ENCODE data around the gene CLEC16A. TPM values are rescaled to one million over a fixed set of nuclear protein-coding genes. Genes with fewer than 3 reads are reported as not detected.

Gene CLEC16A
- total RNA-seq, 1 donor from 2014 or later, result 58.1 TPM

DNA sequence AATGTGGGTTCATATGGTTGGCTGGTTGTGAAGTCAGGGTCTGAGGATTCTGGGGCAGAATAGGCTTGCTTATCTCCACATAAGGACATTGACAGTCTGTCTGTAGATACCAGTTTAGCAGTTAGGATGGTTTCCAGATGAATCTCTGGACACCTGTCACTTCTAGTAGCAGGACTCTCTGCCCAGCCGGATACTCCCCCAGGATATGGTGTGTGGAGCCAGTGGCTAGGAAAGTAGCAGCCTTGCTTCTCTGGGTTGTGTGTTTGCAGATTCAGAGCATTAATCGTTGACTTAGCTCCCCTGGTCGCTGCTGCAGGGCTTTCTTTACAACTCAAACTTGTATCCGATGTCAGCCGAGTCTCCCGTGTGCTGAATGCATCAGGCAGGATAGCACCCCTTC, 45.2 kb downstream of the CLEC16A start:
- H3K9me3 Mint-ChIP-seq (ENCODE audit: unreplicated experiment), result no peaks in the 10 kb centered on the region
- H3K36me3 Mint-ChIP-seq (ENCODE audit: low read depth, unreplicated experiment), result peaks cover 49% of the 10 kb centered on the region
- peaks cover under 1% of the 10 kb centered on the region for H3K4me1 Mint-ChIP-seq (ENCODE audit: unreplicated experiment)
- no peak overlapping the region for H3K4me3 Mint-ChIP-seq (ENCODE audit: unreplicated experiment)
- TF ChIP-seq, protein P1, sequence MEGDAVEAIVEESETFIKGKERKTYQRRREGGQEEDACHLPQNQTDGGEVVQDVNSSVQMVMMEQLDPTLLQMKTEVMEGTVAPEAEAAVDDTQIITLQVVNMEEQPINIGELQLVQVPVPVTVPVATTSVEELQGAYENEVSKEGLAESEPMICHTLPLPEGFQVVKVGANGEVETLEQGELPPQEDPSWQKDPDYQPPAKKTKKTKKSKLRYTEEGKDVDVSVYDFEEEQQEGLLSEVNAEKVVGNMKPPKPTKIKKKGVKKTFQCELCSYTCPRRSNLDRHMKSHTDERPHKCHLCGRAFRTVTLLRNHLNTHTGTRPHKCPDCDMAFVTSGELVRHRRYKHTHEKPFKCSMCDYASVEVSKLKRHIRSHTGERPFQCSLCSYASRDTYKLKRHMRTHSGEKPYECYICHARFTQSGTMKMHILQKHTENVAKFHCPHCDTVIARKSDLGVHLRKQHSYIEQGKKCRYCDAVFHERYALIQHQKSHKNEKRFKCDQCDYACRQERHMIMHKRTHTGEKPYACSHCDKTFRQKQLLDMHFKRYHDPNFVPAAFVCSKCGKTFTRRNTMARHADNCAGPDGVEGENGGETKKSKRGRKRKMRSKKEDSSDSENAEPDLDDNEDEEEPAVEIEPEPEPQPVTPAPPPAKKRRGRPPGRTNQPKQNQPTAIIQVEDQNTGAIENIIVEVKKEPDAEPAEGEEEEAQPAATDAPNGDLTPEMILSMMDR (IDR thresholded peaks at IDR 0.05; ENCODE audit: unreplicated experiment), result no peak
- H3K27ac Mint-ChIP-seq (ENCODE audit: unreplicated experiment), result no peak overlapping the region
- no peaks in the 10 kb centered on the region for H3K27me3 Mint-ChIP-seq (ENCODE audit: unreplicated experiment)
- DNase-seq (ENCODE audit: low spot score), result no peak

DNA sequence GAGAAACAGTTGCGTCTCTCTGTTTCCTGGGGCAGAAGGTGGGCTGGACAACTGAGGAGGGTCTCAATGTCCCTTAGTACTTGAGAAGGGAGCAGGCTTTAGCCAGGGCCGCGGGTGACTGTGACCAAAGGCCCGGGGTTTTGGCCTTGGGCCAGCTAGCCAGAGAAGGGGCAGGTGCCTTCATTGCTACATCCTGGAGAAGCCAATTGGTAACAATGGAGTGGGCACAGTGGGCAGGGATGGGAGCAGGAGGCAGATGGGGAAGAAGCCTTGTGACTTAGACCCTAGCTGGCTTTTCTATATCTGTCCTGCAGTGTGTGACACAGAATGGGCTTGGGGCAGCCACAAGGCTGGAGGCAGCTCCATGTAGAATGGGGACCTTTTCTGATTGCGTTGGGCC, 46.0 kb downstream of the CLEC16A start:
- Mint-ChIP-seq H3K4me3 (ENCODE audit: unreplicated experiment) (no peak overlapping the region), H3K4me1 (ENCODE audit: unreplicated experiment) (peaks cover 2% of the 10 kb centered on the region), H3K27ac (ENCODE audit: unreplicated experiment) (no peak overlapping the region), H3K9me3 (ENCODE audit: unreplicated experiment) (no peaks in the 10 kb centered on the region), H3K27me3 (ENCODE audit: unreplicated experiment) (no peaks in the 10 kb centered on the region), H3K36me3 (ENCODE audit: low read depth, unreplicated experiment) (peaks cover 50% of the 10 kb centered on the region)
- TF ChIP-seq, protein P1 (IDR thresholded peaks at IDR 0.05; ENCODE audit: unreplicated experiment), result no peak
- no peak for DNase-seq (ENCODE audit: low spot score)

DNA sequence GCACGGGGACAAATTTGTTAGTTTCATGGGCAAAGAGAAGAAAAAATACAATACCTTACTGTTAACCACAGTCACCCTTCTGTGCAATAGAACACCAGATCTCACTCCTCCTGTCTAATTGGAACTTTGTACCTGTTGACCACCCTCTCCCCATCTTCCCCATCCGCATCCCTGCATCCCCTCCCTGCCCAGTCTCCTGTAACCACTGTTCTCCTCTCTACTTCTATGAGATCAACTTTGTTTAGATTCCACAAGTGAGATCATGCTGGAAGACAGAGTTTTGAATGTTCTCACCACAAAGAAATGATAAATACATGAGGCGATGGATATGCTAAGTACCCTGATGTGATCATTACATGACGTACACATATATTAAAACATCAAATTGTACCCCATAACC, 47.7 kb downstream of the CLEC16A start:
- Mint-ChIP-seq H3K36me3 (ENCODE audit: low read depth, unreplicated experiment) (peaks cover 53% of the 10 kb centered on the region), H3K27ac (ENCODE audit: unreplicated experiment) (no peak overlapping the region), H3K9me3 (ENCODE audit: unreplicated experiment) (no peaks in the 10 kb centered on the region), H3K4me3 (ENCODE audit: unreplicated experiment) (peak overlapping the region; percentile 54), H3K27me3 (ENCODE audit: unreplicated experiment) (peaks cover 2% of the 10 kb centered on the region), H3K4me1 (ENCODE audit: unreplicated experiment) (peaks cover 2% of the 10 kb centered on the region)
- no peak for DNase-seq (ENCODE audit: low spot score)
- TF ChIP-seq, protein P1 (IDR thresholded peaks at IDR 0.05; ENCODE audit: unreplicated experiment), result no peak

DNA sequence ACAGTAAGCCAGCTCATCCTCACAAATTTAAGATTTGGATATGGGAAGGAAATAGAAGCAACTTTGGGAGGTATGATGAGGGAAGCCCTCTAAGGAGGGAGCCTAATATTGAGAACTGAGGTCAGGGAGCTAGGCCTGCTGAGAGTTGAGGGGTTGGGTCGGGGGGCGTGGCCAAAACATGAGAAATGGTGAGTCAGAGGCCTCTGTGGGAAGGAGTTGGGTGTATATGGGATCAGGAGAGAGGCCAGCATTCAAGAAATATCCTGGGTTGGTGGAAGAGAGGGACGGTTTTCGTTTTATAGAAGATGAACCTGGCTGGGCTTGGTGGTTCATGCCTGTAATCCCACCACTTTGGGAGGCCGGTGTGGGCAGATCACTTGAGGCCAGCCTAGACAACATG, 48.4 kb downstream of the CLEC16A start:
- peaks cover 53% of the 10 kb centered on the region for H3K36me3 Mint-ChIP-seq (ENCODE audit: low read depth, unreplicated experiment)
- H3K4me3 Mint-ChIP-seq (ENCODE audit: unreplicated experiment), result no peak overlapping the region
- TF ChIP-seq, protein P1 (IDR thresholded peaks at IDR 0.05; ENCODE audit: unreplicated experiment), result no peak
- H3K27ac Mint-ChIP-seq (ENCODE audit: unreplicated experiment), result no peak overlapping the region
- H3K9me3 Mint-ChIP-seq (ENCODE audit: unreplicated experiment), result no peaks in the 10 kb centered on the region
- H3K4me1 Mint-ChIP-seq (ENCODE audit: unreplicated experiment), result peaks cover 2% of the 10 kb centered on the region
- H3K27me3 Mint-ChIP-seq (ENCODE audit: unreplicated experiment), result peaks cover 2% of the 10 kb centered on the region
- no peak for DNase-seq (ENCODE audit: low spot score)

DNA sequence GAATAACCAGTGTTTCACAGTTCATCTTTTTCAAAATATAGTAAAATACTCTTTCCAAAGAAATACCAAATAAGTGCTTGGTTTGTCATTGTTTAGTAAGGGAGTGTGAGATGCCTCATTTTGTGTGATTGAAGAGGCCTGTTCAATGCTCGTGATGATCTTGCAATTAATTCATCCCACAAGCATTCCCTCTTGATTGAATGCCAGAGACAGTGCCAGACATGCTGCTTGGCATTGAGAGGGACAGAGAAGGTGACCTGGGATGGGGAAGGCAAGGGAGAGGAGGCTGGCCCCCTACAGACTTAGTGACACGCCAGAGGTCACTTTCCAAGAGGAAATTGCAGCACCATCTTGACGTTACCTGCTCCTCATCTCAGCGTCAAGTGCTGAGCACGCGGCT, 49.3 kb downstream of the CLEC16A start:
- TF ChIP-seq, protein P1 (IDR thresholded peaks at IDR 0.05; ENCODE audit: unreplicated experiment), result no peak
- Mint-ChIP-seq H3K4me3 (ENCODE audit: unreplicated experiment) (no peak overlapping the region), H3K9me3 (ENCODE audit: unreplicated experiment) (no peaks in the 10 kb centered on the region), H3K27ac (ENCODE audit: unreplicated experiment) (no peak overlapping the region), H3K27me3 (ENCODE audit: unreplicated experiment) (peaks cover 2% of the 10 kb centered on the region), H3K36me3 (ENCODE audit: low read depth, unreplicated experiment) (peaks cover 47% of the 10 kb centered on the region), H3K4me1 (ENCODE audit: unreplicated experiment) (peaks cover 2% of the 10 kb centered on the region)
- DNase-seq (ENCODE audit: low spot score), result no peak
